ENCODE results near the gene FAM184B.

FAM184B gene

DNA sequence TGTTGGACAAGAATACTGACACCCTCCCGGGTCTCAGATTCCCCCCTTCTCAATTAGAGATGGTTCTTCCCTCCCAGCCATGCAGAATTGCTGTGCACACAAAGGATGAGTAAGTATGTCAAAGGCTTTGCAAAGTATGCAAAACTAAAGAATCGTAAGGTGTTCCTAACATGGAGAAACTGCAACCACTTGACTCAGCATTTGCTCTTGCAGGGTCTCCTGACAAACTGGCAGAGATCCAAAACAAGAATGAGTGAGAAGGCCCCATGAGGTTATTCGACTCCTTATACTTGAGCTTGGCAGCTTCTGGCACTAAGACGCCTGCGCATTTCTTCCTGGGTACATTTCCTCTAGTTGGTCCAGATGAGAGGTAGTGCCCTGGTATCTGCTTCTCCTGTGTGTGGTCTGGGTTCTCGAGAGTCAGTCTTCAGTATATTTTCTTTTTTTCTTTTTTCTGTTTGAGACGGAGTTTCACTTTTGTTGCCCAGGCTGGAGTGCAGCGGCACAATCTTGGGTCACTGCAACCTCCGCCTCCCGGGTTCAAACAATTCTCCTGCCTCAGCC is 8.2 kb downstream of the FAM184B start:
- no peak for DNase-seq (ENCODE audit: low read depth, low spot score)

DNA sequence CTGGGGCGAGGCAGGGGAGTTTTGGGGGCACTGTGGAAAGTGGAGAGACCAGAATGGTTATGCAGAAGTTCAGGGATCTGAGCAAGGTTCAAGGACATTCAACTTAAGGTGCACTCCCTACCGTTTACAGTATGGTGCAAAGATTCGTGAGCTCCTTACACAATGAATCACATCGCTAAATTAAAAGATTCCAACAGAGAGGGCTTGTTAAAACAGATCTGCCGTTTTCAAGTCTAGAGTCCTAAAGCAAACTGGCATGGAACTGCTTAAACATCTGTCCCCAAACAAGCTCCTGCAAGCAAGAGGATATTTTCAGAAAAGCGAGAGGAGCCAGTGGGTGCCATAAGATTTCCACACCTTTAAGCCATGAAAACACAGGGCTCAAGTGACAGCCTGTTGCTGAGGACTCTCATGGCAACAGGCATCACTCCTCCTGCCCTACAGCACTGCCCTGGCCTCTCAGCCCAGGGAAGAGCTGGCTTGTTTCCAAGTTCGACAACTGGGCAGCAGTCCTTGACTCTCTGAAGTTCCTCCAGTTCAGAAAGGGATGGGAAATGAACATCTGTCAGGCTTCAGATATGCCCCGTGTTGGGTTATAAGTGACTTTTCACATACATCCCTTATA is 10.0 kb downstream of the FAM184B start:
- peak; percentile 8 for DNase-seq (ENCODE audit: low read depth, low spot score)

DNA sequence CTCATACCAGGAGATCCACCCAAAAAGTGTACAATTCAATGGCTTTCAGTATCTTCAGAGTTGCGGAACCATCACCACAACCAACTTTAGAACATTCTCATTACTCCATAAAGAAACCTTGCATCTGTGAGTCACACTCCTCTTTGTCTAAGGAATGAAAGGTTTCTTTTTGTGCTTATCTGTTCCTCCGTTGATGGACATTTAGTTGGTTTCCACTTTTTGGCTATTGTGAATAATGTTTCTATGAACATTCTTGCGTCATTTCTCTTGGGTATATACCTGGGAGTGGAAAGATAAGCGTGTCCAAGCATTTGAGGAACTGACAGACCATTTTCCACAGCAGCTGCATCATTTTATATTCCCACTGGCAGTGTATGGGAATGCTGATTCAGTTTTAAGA is 10.6 kb downstream of the FAM184B start:
- peak; percentile 66 for DNase-seq (ENCODE audit: low read depth, low spot score)

DNA sequence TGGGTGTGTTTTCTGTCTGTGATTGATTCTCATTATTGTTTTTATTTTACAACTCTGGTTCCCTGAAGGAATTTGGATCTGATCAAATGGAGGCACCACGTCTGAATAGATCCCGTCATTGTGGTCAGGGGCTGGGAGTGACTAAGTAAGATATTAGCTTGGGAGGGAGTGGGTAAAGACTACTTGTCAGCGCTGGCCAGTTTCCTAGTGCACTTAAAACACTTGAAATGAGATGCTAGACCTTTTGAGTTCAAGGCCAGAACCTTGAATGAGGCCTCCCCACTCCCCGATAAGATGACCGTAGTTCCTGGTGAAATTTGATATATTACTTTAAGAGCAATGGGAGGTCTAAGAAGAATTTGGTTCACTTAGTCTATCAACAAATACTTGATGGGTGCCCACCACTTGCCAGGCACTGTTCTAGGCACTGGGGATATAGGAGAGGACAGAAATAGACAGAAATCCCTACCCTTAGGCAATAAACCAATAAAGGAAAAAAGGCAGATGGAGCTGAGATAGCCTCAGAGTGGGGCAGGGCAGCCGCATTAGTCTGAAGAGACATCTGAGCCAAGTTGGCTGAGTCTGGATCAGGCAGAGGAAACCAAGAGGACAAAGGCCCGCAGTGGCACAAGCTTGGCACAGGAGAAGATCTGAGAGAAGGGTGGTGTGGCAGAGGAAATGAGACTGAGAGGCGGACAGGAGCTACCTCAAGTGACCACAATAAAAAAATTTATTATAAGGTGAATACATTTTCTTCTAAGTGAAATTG is 11.8 kb downstream of the FAM184B start:
- peak; percentile 79 for DNase-seq (ENCODE audit: low read depth, low spot score)

DNA sequence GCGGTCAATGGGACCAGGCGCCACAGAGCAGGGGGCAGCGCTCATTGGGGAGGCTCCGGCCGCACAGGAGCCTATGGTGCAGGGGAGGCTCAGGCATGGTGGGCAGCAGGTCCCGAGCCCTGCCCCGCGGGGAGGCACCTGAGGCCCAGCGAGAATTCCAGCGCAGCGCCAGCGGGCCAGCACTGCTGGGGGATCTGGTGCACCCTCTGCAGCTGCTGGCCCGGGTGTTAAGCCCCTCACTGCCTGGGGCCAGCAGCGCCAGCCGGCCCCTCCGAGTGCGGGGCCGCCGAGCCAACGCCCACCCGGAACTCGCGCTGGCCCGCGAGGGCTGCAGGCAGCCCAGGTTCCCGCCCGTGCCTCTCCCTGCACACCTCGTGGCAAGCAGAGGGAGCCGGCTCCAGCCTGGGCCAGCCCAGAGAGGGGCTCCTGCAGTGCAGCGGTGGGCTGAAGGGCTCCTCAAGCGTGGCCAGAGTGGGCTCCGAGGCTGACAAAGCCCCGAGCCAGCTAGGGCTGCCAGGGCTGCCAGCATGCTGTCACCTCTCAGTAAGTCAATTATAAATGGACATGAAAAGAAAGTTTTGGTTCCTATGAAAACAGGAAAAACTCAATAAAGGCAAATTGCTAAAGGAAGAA is 14.5 kb downstream of the FAM184B start:
- DNase-seq (ENCODE audit: low read depth, low spot score): no peak

DNA sequence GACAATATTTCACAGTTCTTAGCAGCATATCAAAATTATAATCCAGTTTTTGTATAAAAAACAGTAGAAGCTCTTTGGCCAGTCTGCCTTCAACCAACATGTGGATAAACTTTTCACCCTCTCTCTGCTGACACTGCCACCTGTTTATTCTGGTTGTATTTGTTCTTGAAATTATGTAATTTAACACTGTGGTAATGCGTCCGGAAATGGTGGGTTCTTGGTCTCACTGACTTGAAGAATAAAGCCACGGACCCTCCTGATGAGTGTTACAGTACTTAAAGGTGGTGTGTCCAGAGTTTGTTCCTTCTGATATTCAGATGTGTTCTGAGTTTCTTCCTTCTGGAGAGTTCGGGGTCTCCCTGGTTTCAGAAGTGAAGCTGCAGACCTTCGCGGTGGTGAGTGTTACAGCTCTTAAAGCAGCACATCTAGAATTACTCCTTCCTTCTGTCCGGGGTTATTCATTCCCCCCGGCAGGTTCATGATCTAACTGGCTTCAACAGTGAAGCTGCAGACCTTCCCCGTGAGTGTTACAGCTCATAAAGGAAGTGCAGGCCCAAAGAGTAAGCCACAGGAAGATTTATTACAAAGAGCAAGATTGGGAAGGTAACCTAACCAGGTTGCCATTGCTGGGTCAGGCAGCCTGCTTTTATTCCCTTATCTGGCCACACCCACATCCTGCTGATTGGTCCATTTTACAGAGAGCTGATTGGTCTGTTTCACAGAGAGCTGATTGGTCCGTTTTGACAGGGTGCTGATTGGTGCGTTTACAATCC is 15.7 kb downstream of the FAM184B start:
- DNase-seq (ENCODE audit: low read depth, low spot score): no peak

DNA sequence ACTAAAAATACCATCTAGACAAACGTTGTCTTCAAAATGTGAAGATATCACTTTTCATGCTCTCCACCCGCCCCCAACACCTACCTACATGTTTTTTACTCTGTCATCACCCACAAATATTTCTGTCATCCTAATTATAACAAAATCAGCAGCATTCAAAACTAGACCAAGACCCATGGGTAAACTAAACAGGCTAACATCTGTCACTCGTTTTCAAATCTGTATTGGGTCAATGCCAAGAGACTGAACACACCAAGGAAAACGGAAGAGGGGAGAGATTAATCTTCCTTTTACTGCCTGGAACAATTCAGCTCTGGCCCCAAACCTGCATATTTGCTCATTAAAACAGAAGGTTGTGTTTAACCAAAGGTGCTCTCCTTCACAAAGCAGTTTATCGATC is 17.5 kb downstream of the FAM184B start:
- DNase-seq (ENCODE audit: low read depth, low spot score): no peak

DNA sequence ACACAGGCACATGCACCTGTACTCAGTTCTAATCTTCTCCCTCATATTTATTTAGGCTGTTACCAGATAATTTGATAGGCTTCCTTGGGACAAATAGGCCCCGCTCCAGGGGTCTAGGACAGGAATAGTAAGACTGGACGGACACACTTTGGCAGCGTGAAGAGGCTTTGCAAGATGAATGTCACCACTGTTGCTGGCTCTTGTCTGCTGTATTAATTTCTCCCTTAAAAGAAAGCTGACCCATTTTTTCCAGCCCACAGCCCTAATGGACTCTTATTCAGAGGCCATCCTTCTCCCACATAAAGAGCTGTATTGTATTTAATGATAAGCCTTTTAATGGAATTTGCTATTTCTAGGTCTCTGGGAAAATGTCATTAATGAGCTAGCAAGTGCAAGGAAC is 18.0 kb downstream of the FAM184B start:
- DNase-seq (ENCODE audit: low read depth, low spot score): no peak

DNA sequence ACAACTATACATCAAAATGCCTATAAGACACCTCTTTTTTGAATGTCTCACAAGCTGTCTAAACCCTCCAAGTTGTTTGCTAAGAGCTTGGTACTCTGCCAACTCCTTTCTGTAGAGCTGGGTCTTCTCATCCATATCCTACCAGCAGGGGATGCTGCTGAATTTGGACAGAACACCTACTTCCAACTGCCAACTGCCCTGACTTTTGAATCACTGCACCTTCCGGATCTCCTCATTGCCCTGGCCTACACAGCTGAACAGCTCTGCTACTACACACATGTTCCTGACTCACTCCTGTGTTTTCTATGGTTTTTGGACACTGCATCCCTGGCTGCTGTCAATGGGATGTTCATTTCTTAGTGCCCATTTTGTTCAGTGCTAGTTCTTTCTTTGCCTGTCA is 18.7 kb downstream of the FAM184B start:
- DNase-seq (ENCODE audit: low read depth, low spot score): peak; percentile 49

DNA sequence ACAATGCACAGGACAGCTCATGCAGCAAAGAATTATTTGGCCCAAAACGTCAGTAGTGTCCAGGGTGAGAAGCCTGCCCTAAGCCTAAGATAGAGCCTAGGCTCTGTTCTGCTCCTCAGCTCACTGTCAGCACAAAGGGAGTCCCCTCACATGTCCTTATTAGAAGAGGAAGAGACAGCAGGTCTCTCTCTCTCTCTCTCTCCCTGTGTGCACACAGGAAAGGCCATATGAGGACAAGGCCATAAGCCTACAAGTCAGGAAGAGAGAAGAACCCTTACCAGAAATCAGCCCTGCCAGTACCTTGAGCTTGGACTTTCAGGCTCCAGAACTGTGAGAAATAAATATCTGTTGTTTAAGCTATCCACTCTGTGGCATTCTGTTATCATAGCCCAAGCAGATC is 20.4 kb downstream of the FAM184B start:
- no peak for DNase-seq (ENCODE audit: low read depth, low spot score)

DNA sequence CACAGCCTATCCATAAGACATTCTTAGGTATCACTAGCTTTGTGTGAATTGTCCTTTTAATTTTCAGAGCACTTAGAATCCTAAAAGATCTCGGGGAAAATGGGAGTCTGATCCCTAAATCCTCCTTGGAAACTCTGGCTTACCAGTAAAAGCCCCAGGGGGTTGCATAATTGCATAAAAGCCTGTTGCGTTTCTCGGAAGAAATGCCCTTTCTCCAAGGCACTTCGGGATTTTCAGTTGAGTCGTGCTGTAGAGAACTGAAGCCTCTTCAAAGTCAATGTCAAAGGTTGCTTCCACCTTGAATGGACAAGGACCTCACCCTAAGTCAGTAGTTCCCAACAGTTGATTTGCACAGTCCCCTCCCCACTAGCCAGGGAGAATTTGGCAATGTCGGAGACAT is 20.8 kb downstream of the FAM184B start:
- DNase-seq (ENCODE audit: low read depth, low spot score): no peak

DNA sequence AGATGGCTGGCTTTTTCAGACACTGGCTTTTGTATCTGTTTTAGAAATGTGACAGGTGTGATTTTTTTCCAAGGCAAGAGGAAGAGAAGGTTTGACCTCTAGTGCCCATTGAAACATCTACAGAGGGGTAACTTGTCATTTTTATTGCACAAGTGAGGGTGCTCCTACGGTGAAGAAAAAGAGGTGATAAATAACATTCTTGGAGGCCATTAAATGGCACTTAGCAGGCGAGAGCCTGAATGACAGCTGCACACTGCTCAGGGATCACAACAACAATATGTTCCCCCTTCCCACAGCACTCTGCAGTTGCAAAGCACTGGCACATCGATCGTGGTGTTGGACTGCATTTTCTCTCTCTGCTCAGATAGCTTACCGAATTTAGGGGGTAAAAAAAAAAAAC is 22.9 kb downstream of the FAM184B start:
- no peak for DNase-seq (ENCODE audit: low read depth, low spot score)

DNA sequence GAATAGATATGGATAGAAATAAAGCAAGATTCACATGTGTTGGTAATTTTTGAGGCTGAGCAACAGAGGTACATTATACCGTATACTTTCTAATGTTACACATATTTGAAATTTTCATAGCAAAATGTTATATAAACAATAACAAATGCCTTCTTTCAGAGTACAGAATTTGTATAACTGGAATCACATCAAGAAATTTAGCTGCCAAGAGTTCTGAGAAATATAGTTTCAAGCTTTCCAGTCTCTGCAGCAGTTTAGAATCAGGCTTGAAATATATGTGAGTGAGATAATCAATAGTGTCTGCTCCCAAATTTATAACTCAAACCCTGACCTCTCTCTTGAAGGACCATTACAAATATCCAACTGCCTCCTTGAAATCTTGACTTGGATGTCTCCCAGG is 23.8 kb downstream of the FAM184B start:
- DNase-seq (ENCODE audit: low read depth, low spot score): no peak

DNA sequence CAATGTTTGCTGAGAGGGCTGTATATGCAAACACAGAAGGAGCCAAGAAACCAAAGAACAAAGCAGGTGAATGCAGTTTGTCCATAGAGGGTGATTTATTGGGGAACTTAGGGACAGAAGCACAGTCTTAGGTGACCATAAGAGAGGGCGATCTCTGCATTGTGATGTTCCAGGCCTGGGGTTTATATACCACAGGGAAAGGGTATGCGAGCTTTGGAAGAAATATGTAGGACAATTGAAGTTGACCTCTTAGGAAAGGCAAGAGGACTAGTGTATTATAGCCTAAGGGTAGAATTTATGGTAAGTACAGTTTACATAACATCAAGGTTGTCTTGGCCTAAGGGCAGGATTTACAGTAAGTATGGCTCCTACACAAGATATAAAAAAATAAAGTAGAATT is 27.8 kb downstream of the FAM184B start:
- no peak for DNase-seq (ENCODE audit: low read depth, low spot score)

DNA sequence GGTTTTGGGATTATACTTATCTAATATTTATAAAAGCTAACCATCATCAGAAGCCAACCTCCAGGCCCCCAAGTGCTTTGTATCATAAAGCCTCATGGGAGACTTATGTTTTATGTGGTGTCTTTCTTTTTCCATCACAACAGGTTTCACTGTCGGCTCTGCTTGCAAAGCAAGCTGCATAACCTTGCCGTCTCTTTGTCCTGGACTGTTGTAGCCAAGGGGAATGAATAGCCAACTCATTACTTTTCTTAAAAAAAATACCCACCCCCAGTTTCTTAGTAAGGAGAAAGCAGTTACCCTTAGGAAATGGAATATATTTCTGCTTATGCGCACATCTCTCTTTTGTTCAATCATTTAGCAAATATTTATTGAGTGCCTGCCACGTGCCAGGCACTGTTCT is 40.7 kb downstream of the FAM184B start:
- no peak for DNase-seq (ENCODE audit: low read depth, low spot score)

DNA sequence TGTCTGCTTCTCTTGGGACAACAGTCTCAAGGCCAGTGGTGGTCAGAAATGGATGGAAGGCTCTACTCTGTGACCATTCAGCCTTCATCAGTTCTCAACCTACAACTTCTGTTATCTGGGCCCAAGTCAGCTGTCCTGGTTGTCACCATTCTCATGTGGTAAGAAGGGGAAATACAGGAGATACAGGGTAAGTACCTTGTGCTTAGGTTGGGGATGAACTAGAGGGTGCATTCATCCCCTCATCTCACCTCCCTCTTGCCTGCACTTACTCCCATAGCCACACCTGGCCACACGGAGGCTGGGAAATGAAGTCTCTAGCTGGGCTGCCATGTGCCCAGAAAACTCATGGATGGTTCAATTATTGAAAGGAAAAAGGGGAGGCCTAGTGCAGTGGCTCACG is 44.9 kb downstream of the FAM184B start:
- no peak for DNase-seq (ENCODE audit: low read depth, low spot score)

DNA sequence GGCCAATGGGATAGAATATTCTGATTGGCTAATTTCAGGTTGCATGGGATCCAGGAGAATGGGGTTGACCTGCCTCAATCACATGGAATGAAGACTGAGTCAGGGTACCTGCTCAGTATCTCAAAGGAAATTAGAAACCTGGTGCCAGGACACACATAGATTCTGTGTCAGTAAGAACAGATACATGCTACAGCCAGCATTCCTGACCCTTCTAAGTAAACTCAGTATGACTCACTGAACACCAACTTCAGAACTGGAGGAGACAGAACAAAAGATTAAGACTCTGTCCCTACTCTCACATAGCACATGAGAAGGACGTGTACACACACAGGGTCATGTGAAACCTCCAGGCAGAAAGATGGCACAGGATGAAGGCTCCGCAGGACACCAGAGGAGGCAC is 54.5 kb downstream of the FAM184B start:
- peak; percentile 16 for DNase-seq (ENCODE audit: low read depth, low spot score)

DNA sequence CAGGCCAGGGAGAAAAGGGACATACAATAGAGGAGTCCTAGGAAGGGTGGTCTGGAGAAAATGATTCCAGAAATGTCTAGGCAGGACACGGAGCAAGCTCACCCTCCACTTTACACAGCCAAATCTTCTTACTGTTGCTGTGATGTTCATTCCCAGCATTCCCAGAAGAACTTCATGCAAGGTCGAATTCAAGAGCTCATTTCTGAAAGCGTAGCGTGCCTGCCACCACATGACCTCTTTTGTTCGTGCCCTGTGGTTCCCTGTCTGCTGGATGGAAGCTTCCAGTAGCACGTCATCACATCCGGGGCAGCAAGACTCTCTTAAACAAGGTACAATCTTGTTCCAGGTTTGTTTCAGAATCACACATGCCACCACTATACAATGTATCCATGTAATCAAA is 57.8 kb downstream of the FAM184B start:
- DNase-seq (ENCODE audit: low read depth, low spot score): no peak

DNA sequence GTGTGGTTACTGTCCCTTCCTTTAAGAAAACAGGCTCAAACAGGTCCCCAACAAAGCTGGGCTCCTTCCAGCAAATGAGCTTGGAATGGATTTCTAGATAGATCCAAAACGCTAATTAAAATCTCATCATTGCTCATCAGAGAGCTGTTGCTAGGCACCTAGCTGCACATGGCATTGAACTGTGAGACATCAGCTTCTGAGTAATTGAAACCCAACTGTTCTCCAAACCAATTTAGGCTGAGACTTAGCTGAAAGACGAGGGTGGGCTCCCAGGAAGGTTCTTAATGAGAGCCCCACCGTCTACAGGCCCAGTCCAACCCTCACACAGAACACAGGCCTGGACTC is 59.1 kb downstream of the FAM184B start:
- no peak for DNase-seq (ENCODE audit: low read depth, low spot score)

DNA sequence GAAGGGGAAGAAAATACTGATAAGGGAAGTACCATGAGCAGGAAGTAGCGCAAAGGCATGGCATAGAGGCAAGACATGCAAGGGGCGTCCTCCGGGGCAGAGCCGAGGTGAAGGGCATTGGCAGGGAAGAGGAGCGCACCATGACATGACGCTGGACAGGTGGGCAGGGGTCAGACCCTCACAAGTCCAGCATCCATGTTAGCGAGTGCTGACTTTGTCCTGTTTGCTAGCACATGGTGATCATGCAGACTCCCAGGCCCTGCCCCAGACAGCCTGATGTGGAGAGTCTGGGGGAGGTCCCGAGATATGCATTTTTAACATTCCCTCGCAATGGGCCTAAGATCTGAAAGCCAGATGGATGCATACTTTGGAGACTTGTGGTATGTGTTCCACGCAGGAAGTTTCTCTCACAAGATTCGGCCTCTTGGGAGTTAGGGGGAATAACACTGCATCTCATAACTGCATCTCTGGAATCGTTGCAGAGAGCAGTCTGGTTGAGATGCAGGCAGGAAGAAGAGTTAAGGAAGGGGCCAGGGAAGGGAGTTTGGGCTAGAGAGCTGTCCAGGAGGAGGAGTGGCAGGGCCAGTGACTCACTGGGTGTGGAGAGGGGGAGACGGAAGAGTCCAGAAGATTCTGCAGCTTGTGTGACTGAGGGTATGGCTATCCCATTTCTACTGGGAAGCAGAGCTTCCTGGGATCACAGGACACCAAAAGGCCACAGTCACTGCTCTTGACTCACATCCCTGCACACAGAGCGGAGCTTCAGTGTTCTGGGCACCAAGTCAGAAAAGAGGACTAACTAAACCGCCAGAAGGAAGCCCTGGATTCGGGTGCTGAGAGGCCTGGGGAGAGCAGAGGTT is 59.7 kb downstream of the FAM184B start:
- peak; percentile 62 for DNase-seq (ENCODE audit: low read depth, low spot score)

DNA sequence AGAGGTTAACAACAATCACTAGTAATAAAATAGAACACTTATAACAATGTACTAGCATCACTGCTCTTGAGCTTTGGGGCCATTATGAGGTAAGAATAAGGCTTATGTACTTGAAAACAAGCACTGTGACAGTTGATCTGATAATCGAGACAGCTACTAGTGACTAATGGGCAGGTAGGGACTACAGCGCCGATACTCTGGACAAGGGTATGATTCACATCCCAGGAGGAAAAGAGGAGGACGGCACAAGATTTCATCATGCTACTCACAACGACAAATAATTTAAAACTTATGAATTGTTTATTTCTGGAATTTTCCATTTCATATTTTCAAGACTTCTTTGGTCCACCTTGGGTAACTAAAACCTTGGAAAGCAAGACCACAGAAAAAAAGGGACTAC is 62.3 kb downstream of the FAM184B start:
- no peak for DNase-seq (ENCODE audit: low read depth, low spot score)

Measured in astrocyte of the hippocampus (primary cell).